ENCODE measurements around the gene CST6. TPM values are rescaled to one million over a fixed set of nuclear protein-coding genes. Genes with fewer than 3 reads are reported as not detected.
"Not testable (repeated sequence)": the region's sequence is repeated elsewhere in the genome, so short reads cannot be mapped to it uniquely, and the experiment has no call there.

The CST6 gene
- polyA plus RNA-seq, 4 donors = not detected

DNA sequence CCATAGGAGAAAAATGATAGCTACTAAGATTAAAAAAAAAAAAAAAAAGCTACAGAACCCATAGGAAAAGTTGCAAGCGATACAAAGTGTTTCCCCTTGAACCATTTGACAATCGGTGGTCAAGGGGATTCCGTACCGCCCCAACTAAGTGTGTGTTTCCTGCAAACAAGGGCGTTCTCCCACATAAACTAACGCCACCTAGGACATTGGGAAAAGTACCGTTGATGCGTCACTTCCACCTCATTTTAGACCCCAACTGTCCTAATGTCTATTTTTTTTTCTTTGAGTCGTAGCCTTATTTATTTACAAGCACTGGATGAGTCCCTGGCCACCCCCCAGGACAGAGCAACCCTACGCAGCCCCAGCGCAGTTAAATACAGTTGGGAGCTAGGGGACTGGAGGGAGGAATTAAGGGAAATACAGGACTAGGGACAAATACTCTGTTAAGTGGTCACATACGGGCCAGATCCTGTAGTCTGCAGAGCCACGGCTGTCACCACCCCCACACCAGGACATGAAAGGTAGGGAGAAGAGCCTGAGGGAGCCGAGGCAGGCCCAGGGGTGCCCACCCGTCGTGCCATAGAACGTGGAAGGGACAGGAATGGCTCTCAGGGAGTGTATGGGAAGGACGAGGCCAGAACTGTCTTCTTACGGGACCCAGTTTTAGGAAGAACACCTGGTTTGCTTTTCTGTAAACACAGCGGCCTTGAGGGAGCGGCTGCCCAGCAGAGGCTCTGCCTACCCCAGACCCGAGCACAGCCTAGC is 28.8 kb upstream of the CST6 start:
- no peak for DNase-seq (ENCODE audit: low read depth in 4 of 4, low spot score in 2 of 4)

GRCh38 chr11:65983589-65983987 is 28.2 kb upstream of the CST6 start:
- no peak for DNase-seq (ENCODE audit: low read depth in 4 of 4, low spot score in 2 of 4)

DNA sequence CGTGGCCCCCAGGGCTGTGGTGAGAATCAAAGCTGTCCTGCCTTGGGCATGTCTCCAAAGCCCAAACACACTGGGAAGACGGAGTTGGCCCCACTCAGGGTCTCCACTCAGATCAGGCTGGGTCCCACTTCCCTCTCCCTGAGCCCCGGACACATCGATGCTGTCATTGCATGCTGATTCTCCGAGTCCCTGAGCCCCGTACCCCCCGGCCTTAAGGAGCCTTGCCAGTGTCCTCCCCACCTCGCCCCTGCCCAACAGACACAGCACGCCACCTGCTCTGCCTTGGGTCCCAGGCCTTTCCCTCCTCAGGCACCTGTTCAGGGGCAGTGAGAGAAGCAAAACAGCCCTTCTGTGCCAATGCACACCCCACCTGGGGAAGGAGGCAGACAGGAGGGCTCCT is 24.5 kb upstream of the CST6 start:
- DNase-seq (ENCODE audit: low read depth in 4 of 4, low spot score in 2 of 4) = no peak

DNA sequence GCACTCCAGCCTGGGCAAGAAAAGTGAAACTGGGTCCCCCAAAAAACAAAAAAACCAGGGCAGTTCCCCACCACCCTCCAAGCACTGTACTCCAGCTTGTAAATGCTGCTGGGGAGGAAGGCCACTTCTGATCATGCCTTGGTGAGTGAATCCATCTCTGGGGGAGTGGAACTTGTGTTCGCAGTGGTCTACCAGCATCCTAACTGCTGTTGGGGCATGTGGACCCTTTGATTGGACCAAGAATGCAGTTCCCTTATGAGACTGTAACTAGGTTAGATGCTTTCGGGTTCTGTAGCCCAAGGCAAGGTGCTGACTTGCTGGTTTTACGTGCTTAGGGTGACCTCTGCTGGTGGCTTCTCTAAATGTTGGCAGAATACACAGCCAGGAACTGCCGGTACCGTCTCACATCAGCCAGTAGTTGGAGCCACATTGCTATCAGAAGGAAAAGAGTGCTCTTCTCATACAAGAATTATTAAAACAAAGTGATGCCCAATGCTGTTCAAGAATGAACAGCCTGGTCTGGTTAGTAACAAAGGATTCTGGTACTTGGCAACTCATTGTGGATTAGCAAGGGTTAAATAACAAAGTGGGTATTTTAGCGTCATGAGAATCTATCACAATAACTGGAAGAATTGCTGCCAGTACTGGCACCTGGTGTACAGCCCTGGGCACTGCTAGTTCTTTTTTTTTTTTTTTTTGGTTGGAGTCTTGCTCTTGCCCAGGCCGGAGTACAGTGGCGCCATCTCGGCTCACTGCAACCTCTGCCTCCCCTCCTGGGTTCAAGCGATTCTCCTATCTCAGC is 22.8 kb upstream of the CST6 start:
- DNase-seq (ENCODE audit: low read depth in 4 of 4, low spot score in 2 of 4) = peak; percentile 87 to 97 (median 90)

GRCh38 chr11:65992056-65992455 is 19.8 kb upstream of the CST6 start:
- no peak for DNase-seq (ENCODE audit: low read depth in 4 of 4, low spot score in 2 of 4)

DNA sequence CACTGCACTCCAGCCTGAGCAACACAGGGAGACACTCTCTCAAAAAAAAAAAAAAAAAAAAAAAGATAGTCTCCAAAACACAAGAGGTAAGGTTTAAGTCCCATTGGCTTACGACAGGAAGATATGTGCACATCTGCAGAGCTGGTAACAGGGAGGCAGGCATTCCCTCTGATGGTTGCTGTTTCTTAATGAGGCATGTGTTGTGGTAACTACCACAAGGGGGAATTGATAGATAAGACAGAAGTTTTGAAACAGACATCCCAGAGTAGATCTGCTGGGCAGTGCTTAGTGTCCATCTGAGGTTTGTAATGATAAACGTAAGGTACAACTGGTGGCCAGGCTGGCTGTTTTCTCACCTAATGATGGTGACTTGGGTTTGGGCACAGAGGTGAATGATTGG is 14.5 kb upstream of the CST6 start:
- DNase-seq (ENCODE audit: low read depth in 4 of 4, low spot score in 2 of 4) = no peak

GRCh38 chr11:66001942-66002647 is 9.7 kb upstream of the CST6 start, which contains the start of the genes BANF1 and EIF1AD:
Gene BANF1, plus strand, starts transcription at chr11:66002503. Its CDS starts 748 bp downstream, at chr11:66003251.
Gene EIF1AD, minus strand, starts transcription at chr11:66002157. Its CDS starts 1,768 bp downstream, at chr11:66000389.
- DNase-seq (ENCODE audit: low read depth in 4 of 4, low spot score in 2 of 4) = peak; percentile 97 to 99 (median 98)

GRCh38 chr11:66002648-66003225 is 9.1 kb upstream of the CST6 start:
- DNase-seq (ENCODE audit: low read depth in 4 of 4, low spot score in 2 of 4) = no peak

GRCh38 chr11:66003291-66003690 is 8.5 kb upstream of the CST6 start:
- DNase-seq (ENCODE audit: low read depth in 4 of 4, low spot score in 2 of 4) = no peak

DNA sequence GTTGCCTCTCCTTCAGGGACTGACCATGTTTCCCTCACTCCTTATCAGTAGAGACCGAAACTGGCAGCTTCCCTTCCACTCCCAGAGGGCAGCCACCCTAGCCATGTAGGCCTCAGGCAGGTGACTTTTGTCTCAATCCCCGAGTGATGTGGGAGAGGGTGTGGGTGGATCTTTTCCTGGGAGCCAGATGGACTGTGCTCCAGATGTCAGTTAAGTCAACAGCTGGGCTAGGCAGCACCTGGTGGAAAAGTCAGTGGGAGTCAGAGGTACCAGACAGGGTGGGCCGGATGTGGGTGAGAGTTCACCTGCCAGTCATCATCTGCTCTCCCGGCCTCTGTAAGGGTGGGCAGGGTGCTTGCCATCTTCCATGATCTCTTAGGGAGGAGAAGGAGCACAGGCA is 7.6 kb upstream of the CST6 start:
- DNase-seq (ENCODE audit: low read depth in 4 of 4, low spot score in 2 of 4) = no peak

GRCh38 chr11:66006134-66006890 is 5.5 kb upstream of the CST6 start:
- DNase-seq (ENCODE audit: low read depth in 4 of 4, low spot score in 2 of 4) = no peak

DNA sequence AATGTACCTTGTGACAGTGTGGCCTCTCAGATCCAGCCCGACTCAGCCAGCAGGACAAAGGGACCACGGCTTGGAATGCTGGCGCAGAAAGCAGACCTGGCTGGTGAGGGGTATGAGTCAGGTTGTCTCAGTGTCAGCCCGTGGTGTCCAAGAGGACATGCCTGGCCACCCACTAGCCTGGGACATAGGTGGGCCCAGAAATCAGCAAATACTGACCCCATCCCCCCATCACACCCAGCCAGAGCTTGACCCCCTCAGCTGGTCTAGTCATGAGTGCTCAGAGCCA is 5.0 kb upstream of the CST6 start:
- DNase-seq (ENCODE audit: low read depth in 4 of 4, low spot score in 2 of 4) = no peak

DNA sequence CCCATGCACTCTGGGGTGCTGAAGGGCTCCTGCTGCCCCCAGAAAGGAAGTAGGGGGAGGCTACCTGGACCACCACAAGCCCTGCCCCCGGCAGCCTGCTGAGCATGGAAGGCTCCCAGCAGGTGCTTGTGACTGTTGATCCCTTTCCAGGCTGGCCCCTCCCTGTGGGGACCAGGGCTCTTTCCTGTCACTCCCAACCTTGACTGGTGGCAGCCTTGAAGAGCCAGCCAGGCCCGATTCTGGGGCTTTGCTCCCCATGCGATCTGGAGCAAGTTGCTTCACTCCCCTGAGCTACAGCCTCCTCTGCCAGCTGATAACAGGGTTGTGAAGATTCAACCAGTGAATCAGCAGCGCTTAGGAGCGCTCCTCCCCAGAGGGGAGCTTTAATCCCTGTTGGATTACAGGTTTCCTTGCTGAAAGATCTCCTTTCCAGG is 4.6 kb upstream of the CST6 start:
- DNase-seq (ENCODE audit: low read depth in 4 of 4, low spot score in 2 of 4) = no peak

DNA sequence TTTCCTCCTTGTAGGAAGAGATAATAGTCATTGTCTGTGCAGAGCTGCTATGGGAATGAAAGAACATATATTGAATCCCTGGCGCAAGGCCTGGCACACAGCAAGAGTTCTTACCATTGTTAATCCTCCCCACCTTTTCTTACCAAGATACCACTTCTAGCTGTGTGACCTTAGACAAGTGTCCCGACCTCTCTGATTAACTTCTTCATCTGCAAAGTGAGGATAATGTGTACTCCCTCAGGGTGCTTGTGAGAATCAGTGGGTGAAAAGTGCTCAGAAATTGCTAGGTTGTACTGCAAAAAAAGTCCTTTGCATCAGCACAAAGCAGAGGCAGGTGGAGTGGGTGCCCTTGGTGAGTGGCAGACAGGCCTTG is 3.7 kb upstream of the CST6 start:
- no peak for DNase-seq (ENCODE audit: low read depth in 4 of 4, low spot score in 2 of 4)

DNA sequence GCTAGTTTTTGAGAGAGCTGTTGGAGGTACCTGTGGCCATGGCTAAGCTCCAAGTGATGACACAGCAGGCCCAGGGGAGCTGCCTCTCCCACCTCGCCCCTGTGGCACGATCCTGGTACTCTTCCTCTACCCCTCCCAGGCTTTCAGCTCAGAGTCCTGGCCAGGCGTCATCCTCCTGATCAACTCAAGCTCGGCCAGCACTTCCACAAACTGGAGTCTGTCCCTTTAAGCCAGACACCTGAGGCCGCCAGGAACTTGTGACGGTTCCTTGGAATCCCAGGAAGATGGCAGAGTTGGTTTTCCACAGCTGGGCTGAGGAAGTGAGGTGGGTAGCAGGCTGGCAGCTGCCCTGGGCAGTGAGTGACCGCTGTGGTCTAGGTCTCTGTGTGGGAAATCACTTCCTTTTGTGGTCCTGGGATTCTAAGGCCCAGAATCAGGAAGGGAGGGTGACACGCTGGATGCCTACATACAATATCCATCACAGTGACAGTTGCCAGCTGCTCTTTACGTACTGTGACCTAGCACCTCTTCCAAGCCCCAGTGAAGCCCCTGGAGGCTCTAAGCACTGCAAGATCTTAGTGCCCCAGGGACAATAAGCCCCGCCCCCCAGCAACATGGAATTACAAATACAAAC is 3.2 kb upstream of the CST6 start:
- DNase-seq (ENCODE audit: low read depth in 4 of 4, low spot score in 2 of 4) = no peak

DNA sequence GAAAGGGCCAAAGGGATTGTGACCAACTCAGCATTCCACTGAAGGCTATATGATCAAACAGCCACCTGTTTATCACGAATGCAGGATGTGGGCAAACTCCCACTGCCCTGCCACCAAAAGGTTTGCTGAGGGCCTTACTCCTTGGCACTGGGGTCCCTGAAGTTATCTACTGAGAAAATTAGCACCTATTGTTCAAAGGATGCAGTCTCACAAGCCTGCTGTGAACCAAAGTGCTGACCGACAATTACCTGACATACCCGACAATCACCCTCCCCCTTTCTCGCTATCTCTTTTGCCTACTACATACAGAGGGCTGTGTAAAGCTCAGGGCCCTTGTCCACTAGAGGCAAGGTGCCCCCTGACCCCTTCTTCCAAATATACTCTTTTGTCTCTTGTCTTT is 1.8 kb upstream of the CST6 start:
- not testable (repeated sequence) for DNase-seq (ENCODE audit: low read depth in 4 of 4, low spot score in 2 of 4)

GRCh38 chr11:66011239-66011784 is 496 bp upstream of the CST6 start:
- DNase-seq (ENCODE audit: low read depth in 4 of 4, low spot score in 2 of 4) = no peak

DNA sequence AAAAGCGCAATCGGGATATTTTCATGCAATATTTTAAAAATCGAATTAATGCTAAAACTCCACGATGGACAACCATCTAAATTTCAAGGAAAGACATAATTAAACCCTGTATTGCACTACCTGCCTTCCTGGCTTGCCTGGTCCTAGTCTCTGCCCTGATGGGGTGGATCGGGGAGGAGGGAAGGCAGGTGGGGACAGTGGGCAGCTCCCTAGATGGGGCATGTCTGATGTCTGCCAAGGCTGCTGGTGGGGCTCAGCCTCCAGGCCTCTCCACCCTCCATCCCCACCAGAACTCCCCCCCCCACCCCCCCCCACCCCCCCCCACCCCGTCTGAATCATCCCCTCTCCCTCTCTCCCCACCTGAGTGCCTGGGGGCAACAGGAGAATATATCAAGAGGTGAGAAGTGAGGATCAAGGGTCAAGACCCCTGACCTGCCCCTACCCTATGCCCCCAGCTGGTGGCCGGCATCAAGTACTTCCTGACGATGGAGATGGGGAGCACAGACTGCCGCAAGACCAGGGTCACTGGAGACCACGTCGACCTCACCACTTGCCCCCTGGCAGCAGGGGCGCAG is 650 bp downstream of the CST6 start:
- DNase-seq (ENCODE audit: low read depth in 4 of 4, low spot score in 2 of 4) = no peak

Data from left renal cortex interstitium (tissue), 4 donors.